MCF 10A (cell line): Measurements from ENCODE around the gene TOMM70. TPM values are rescaled to one million over a fixed set of nuclear protein-coding genes. Genes with fewer than 3 reads are reported as not detected.
"Not testable (repeated sequence)": the region's sequence is repeated elsewhere in the genome, so short reads cannot be mapped to it uniquely, and the experiment has no call there.

Source experiments
- Bru-seq: library from RNA; stranded (reverse); fragments of 400-500 nt; gene quantifications from one replicate; lab custom pipeline; 2021; lab: Mats Ljungman, UMichigan
- BruChase-seq, 2 experiments: library from RNA; stranded (reverse); fragments of 400-500 nt; gene quantifications; one replicate each; lab custom pipeline; 2021; lab: Mats Ljungman, UMichigan
- BruUV-seq: library from RNA; stranded (reverse); fragments of 400-500 nt; replicated peaks from 2 replicates; lab custom pipeline; 2021; lab: Mats Ljungman, UMichigan
- CTCF ChIA-PET: fragments of 300-600 bp; sonication (Branson Sonifier 250); formaldehyde crosslinking; extraction: SDS; loops from one replicate; lab custom pipeline; 2021; ENCODE audit warnings: antibody characterized with exemption, inconsistent platforms; lab: Yijun Ruan, JAX
- POLR2A ChIA-PET: fragments of 300-600, 350-650 bp; sonication (Branson Sonifier 250); formaldehyde crosslinking; extraction: SDS; loops from one replicate; lab custom pipeline; 2020; ENCODE audit warnings: antibody characterized with exemption, inconsistent platforms; lab: Yijun Ruan, JAX
- DNase-seq: peaks from one replicate; pipeline ENCODE4 v3.0.0-alpha.2; 2018; ENCODE audit not compliant: unreplicated experiment
- H3K27ac Mint-ChIP-seq: one replicate; pipeline ENCODE4 v1.8.0; 2022; ENCODE audit warnings: mild to moderate bottlenecking, low read depth, mixed read lengths; ENCODE audit not compliant: unreplicated experiment
- H3K27me3 Mint-ChIP-seq: one replicate; pipeline ENCODE4 v1.8.0; 2022; ENCODE audit warnings: mixed read lengths; ENCODE audit not compliant: insufficient read depth, unreplicated experiment
- H3K36me3 Mint-ChIP-seq: one replicate; pipeline ENCODE4 v1.8.0; 2022; ENCODE audit warnings: mild to moderate bottlenecking, moderate library complexity, mixed read lengths; ENCODE audit not compliant: insufficient read depth, unreplicated experiment
- H3K4me1 Mint-ChIP-seq: one replicate; pipeline ENCODE4 v1.8.0; 2022; ENCODE audit warnings: mixed read lengths; ENCODE audit not compliant: insufficient read depth, unreplicated experiment
- H3K4me3 Mint-ChIP-seq: one replicate; pipeline ENCODE4 v1.8.0; 2022; ENCODE audit warnings: mild to moderate bottlenecking, moderate library complexity, mixed read lengths; ENCODE audit not compliant: unreplicated experiment
- H3K9me3 Mint-ChIP-seq: one replicate; pipeline ENCODE4 v1.8.0; 2022; ENCODE audit warnings: mixed read lengths; ENCODE audit not compliant: unreplicated experiment
- CTCF ChIP-seq: fragments of 200-600 bp; IDR thresholded peaks from one replicate; pipeline ENCODE4 v1.8.0; 2022; ENCODE audit warnings: antibody characterized with exemption, mild to moderate bottlenecking; ENCODE audit not compliant: unreplicated experiment
- intact Hi-C: fragments of 100-400 bp; cut with micrococcal nuclease; formaldehyde crosslinking; loops from 2 replicates; pipeline ENCODE4 v1.14.1; 2022
- long read RNA-seq: library from polyadenylated mRNA; stranded (forward); transcript quantifications from one replicate; pipeline ENCODE4 v2.0.0, GENCODE V29; 2022
- total RNA-seq: library from RNA; stranded (reverse); gene quantifications from 2 replicates; pipeline ENCODE4 v1.2.3, GENCODE V29; 2022

TOMM70 gene
- total RNA-seq (55.1 and 58.2 TPM in 2 replicates), Bru-seq, nascent RNA (percentile 89 among the genes with signal in this experiment), BruChase-seq, experiment 1, labeled RNA remaining after a 6-hour chase (percentile 95 among the genes with signal in this experiment), BruChase-seq, experiment 2, labeled RNA remaining after a 2-hour chase (percentile 91 among the genes with signal in this experiment)
- long read RNA-seq, full-length matches to known transcripts: 44 of 58 reads
- long read RNA-seq, partial matches to known transcripts: 5 of 58 reads
- long read RNA-seq, other reads (novel, unspliced or antisense): 9 of 58 reads

- peaks cover 31% of the 10 kb centered on the region for H3K4me1 Mint-ChIP-seq
Observed at GRCh38 chr3:100400780-100401673, at the start of gene TOMM70, which contains the start of gene LNP1. TOMM70 (minus strand) TSS chr3:100401089; CDS start chr3:100400949, 140 bp downstream. LNP1 (plus strand) TSS chr3:100401539; CDS start chr3:100429730, 28,191 bp downstream.

GRCh38 chr3:100449214-100449613 is 48.3 kb upstream of the TOMM70 start:
- intact Hi-C loops: no loop called here
- CTCF ChIA-PET: interaction anchor here (0.6 to 3.2 kb wide), 5 partner anchors 12 to 142 kb away, joined by 3 to 12 read pairs (median 3); no protein-coding TSS in a partner anchor
- Mint-ChIP-seq H3K4me3 (no peak overlapping the region), H3K27ac (no peak overlapping the region), H3K4me1 (no peaks in the 10 kb centered on the region), H3K9me3 (no peaks in the 10 kb centered on the region), H3K27me3 (no peaks in the 10 kb centered on the region), H3K36me3 (peaks cover 6% of the 10 kb centered on the region)
- BruUV-seq: no TSS peak
- TF ChIP-seq CTCF: no peak
- POLR2A ChIA-PET: interaction anchor here (0.6 to 1.2 kb wide), 3 partner anchors 8 to 49 kb away, joined by 3 to 7 read pairs (median 3); partner anchors contain the start of genes LNP1 and TOMM70
- no peak for DNase-seq

More at GRCh38 chr3:100400780-100401673, at the start of gene TOMM70, which contains the start of gene LNP1:
- Mint-ChIP-seq H3K27ac (peak within 1 kb of the TSS; percentile 97), H3K27me3 (no peaks in the 10 kb centered on the region), H3K4me3 (peak within 1 kb of the TSS; percentile 98), H3K9me3 (no peaks in the 10 kb centered on the region), H3K36me3 (no peaks in the 10 kb centered on the region)
- intact Hi-C loops: no loop called here
- CTCF ChIA-PET: interaction anchor here (0.7 to 2.4 kb wide), 6 partner anchors 9 to 190 kb away, joined by 3 to 6 read pairs (median 3); no protein-coding TSS in a partner anchor
- peak; percentile 98 for DNase-seq
- BruUV-seq: no TSS peak
- POLR2A ChIA-PET: interaction anchor here (0.6 to 3.6 kb wide), 35 partner anchors 10 to 1172 kb away, joined by 3 to 66 read pairs (median 4); partner anchors contain the start of genes NIT2, PCNP, TBC1D23 and TFG
- no peak for TF ChIP-seq CTCF

GRCh38 chr3:100448079-100448478 is 47.2 kb upstream of the TOMM70 start:
- no peaks in the 10 kb centered on the region for H3K4me1 Mint-ChIP-seq
- H3K36me3 Mint-ChIP-seq: peaks cover 6% of the 10 kb centered on the region
- no peak for DNase-seq
- no TSS peak for BruUV-seq
- H3K27ac Mint-ChIP-seq: no peak overlapping the region
- H3K4me3 Mint-ChIP-seq: no peak overlapping the region
- no peak for TF ChIP-seq CTCF
- ChIA-PET POLR2A (interaction anchor here (1.2 kb wide), 1 partner anchor 47 kb away, joined by 3 read pairs; the partner anchor contains the start of genes LNP1 and TOMM70), CTCF (interaction anchor here (0.9 to 3.2 kb wide), 4 partner anchors 15 to 144 kb away, joined by 3 to 12 read pairs (median 4); partner anchors contain the start of genes LNP1 and TOMM70)
- intact Hi-C loops: no loop called here
- H3K9me3 Mint-ChIP-seq: no peaks in the 10 kb centered on the region
- no peaks in the 10 kb centered on the region for H3K27me3 Mint-ChIP-seq

- H3K4me3 Mint-ChIP-seq, POLR2A ChIA-PET, intact Hi-C loops, H3K36me3 Mint-ChIP-seq, H3K27ac Mint-ChIP-seq, H3K27me3 Mint-ChIP-seq, BruUV-seq, DNase-seq, H3K9me3 Mint-ChIP-seq, CTCF ChIA-PET, H3K4me1 Mint-ChIP-seq: not testable (repeated sequence)
Observed at GRCh38 chr3:100447067-100447466, 46.2 kb upstream of the TOMM70 start.
